AML-193 (cell line): ENCODE results near the gene ZNF469.

Experiments used
- DNase-seq, 2 experiments: peaks; one replicate each; lab custom pipeline; 2025; lab: John Stamatoyannopoulos, UW

Gene ZNF469

GRCh38 chr16:88411951-88412576 lies 29.3 kb downstream of the ZNF469 start:
- DNase-seq, result no peak

- DNase-seq, result no peak
Measured at GRCh38 chr16:88412766-88413165, 30.0 kb downstream of the ZNF469 start.

GRCh38 chr16:88413231-88413630 lies 30.5 kb downstream of the ZNF469 start:
- no peak for DNase-seq

- no peak for DNase-seq
Measured at GRCh38 chr16:88413631-88414030, 30.9 kb downstream of the ZNF469 start.

GRCh38 chr16:88414521-88415380 lies 32.0 kb downstream of the ZNF469 start:
- no peak for DNase-seq

- DNase-seq, result no peak
Measured at GRCh38 chr16:88415381-88415705, 32.6 kb downstream of the ZNF469 start.

GRCh38 chr16:88415713-88416323 lies 33.1 kb downstream of the ZNF469 start:
- DNase-seq, result no peak

- DNase-seq, result no peak
Measured at GRCh38 chr16:88416686-88417085, 33.9 kb downstream of the ZNF469 start.

- DNase-seq, result no peak
Measured at GRCh38 chr16:88417684-88418476, 35.1 kb downstream of the ZNF469 start.

- no peak for DNase-seq
Measured at GRCh38 chr16:88418869-88419268, 36.1 kb downstream of the ZNF469 start.

GRCh38 chr16:88419790-88420189 lies 37.0 kb downstream of the ZNF469 start:
- DNase-seq, result no peak

GRCh38 chr16:88420496-88420895 lies 37.7 kb downstream of the ZNF469 start:
- DNase-seq, result no peak

- DNase-seq, result no peak
Measured at GRCh38 chr16:88421301-88421700, 38.5 kb downstream of the ZNF469 start.

- no peak for DNase-seq
Measured at GRCh38 chr16:88421871-88422433, 39.2 kb downstream of the ZNF469 start.

GRCh38 chr16:88422733-88423447 lies 40.1 kb downstream of the ZNF469 start:
- DNase-seq, result no peak

- no peak for DNase-seq
Measured at GRCh38 chr16:88423448-88423850, 40.7 kb downstream of the ZNF469 start.

- no peak for DNase-seq
Measured at GRCh38 chr16:88424587-88425235, 42.0 kb downstream of the ZNF469 start.

GRCh38 chr16:88426018-88426417 lies 43.3 kb downstream of the ZNF469 start:
- no peak for DNase-seq

GRCh38 chr16:88427376-88427775 lies 44.6 kb downstream of the ZNF469 start:
- no peak for DNase-seq

- DNase-seq, result no peak
Measured at GRCh38 chr16:88428156-88428555, 45.4 kb downstream of the ZNF469 start.
